ENCODE results near the gene FADS3. TPM values are rescaled to one million over a fixed set of nuclear protein-coding genes. Genes with fewer than 3 reads are reported as not detected.

Gene FADS3
- total and polyA plus RNA-seq, 2 donors from 2014 or later: 20.5 to 58.2 TPM

DNA sequence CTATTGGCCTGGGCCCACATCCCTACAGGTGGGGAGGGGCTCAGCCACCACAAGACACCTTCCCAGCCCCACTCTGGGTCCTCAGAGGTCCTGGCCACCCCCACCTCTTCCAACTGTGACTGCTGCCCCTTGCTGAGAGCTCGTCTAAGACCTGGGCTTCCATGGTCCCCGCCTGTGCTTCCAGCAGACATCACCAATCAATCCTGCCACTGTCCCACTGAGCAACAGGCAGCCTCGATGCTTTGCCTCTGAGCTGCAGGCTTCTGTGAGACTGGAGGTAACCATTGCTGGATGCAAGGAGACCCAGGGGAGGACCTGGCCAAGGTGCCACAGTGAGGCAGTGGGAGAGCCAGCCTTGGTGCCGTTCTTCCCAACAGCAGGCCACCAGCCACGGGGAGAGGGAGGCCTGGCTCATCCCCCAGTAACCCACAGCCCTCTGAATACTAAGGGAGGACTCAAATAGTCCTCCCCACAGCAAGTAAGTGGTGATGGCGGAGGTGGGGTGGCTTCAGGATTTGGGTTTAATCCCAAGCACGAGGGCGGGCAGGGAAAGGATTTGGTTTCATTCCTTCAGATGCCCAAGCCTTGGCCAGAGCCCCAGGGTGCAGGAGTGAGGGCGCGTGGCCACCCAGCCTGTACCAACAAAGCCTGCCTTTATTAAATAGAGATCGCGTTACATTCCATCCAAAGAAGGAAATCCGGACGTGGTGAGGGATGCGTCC lies 5.5 kb upstream of the FADS3 start:
- H3K36me3 ChIP-seq (ENCODE audit: control insufficient read depth in 2 of 3, insufficient read depth in 3 of 3, low read length in 3 of 3): peaks cover 0 to 8% (median 0%) of the 10 kb centered on the region in 3 donors
- TF ChIP-seq, protein P1, sequence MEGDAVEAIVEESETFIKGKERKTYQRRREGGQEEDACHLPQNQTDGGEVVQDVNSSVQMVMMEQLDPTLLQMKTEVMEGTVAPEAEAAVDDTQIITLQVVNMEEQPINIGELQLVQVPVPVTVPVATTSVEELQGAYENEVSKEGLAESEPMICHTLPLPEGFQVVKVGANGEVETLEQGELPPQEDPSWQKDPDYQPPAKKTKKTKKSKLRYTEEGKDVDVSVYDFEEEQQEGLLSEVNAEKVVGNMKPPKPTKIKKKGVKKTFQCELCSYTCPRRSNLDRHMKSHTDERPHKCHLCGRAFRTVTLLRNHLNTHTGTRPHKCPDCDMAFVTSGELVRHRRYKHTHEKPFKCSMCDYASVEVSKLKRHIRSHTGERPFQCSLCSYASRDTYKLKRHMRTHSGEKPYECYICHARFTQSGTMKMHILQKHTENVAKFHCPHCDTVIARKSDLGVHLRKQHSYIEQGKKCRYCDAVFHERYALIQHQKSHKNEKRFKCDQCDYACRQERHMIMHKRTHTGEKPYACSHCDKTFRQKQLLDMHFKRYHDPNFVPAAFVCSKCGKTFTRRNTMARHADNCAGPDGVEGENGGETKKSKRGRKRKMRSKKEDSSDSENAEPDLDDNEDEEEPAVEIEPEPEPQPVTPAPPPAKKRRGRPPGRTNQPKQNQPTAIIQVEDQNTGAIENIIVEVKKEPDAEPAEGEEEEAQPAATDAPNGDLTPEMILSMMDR (IDR thresholded peaks at IDR 0.05; ENCODE audit: borderline replicate concordance, extremely low read depth, insufficient read depth): no peak
- no peaks in the 10 kb centered on the region for H3K27me3 ChIP-seq (ENCODE audit: control insufficient read depth, insufficient read depth, low read length)
- H3K4me3 ChIP-seq (ENCODE audit: low read length in 3 of 3): no peak overlapping the region
- FAIRE-seq (no peak), DNase-seq (no peak)
- intact Hi-C loops (cut with DNase I): loop anchor here (5.0 kb wide), 1 partner anchor 185 kb away; no protein-coding TSS in a partner anchor
- H3K9me3 ChIP-seq (ENCODE audit: control insufficient read depth in 2 of 3, insufficient read depth in 1 of 3, low read length in 3 of 3): no peaks in the 10 kb centered on the region
- no peak overlapping the region for H3K9ac ChIP-seq (ENCODE audit: low read length in 3 of 3)
- no peak overlapping the region for H3K27ac ChIP-seq (ENCODE audit: low read depth in 2 of 2, low read length in 2 of 2)
- H3K4me1 ChIP-seq (ENCODE audit: control insufficient read depth in 2 of 3, insufficient read depth in 2 of 3, low read depth in 1 of 3, low read length in 3 of 3): peaks cover 0 to 3% (median 0%) of the 10 kb centered on the region in 3 donors

DNA sequence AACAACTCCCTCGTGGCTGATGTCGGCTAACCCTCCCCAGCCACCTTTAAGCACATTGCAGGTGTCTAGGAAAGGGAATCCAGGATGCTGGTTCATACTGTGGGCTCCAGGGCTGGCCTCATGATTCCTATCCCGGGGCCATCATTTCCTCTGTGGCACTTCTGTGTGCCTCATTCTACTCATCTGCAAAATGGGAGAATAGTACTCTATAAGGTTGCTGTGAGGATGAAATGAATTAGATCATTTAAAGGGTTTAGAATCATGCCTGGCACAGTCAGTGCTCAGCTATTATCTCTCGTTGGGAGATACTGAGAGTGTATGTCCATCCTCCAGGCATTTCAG lies 4.3 kb upstream of the FADS3 start:
- intact Hi-C loops (cut with DNase I): loop anchor here (5.0 kb wide), 1 partner anchor 187 kb away; no protein-coding TSS in a partner anchor

DNA sequence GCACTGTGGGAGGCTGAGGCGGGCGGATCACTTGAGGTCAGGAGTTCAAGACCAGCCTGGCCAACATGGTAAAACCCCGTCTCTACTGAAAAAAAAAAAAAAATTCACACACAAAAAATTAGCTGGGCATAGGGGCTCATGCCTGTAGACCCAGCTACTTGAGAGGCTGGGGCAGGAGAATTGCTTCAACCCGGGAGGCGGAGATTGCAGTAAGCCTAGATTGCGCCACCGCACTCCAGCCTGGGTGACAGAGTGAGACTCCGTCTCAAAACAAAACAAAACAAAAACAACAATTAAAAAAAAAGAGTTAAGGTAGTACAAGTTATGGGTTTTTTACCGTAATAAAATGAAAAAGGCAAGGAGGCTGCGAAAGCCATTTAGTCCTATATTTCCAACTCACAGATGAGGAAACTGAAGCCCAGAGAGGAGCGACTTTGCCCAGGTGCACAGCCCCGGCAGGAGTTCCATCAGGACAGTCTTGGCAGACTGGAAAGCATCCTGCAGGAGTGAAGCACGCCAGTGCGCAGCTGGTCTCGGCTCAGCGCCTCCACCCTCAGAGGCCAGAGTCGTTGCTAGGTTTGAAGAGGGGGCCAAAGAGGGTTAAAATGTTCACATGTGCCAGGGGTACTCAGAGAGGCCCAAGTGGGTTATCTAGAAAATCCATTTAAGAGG lies 3.8 kb upstream of the FADS3 start:
- H3K4me3 ChIP-seq (ENCODE audit: low read length in 3 of 3): no peak overlapping the region
- H3K27me3 ChIP-seq (ENCODE audit: control insufficient read depth, insufficient read depth, low read length): no peaks in the 10 kb centered on the region
- no peak for FAIRE-seq
- intact Hi-C loops (cut with DNase I): loop anchor here (5.0 kb wide), 1 partner anchor 187 kb away; no protein-coding TSS in a partner anchor
- TF ChIP-seq, protein P1 (IDR thresholded peaks at IDR 0.05; ENCODE audit: borderline replicate concordance, extremely low read depth, insufficient read depth): no peak
- DNase-seq: no peak
- peaks cover 0 to 8% (median 0%) of the 10 kb centered on the region in 3 donors for H3K36me3 ChIP-seq (ENCODE audit: control insufficient read depth in 2 of 3, insufficient read depth in 3 of 3, low read length in 3 of 3)
- H3K9me3 ChIP-seq (ENCODE audit: control insufficient read depth in 2 of 3, insufficient read depth in 1 of 3, low read length in 3 of 3): no peaks in the 10 kb centered on the region
- H3K4me1 ChIP-seq (ENCODE audit: control insufficient read depth in 2 of 3, insufficient read depth in 2 of 3, low read depth in 1 of 3, low read length in 3 of 3): peaks cover 0 to 9% (median 8%) of the 10 kb centered on the region in 3 donors
- no peak overlapping the region for H3K9ac ChIP-seq (ENCODE audit: low read length in 3 of 3)
- H3K27ac ChIP-seq (ENCODE audit: low read depth in 2 of 2, low read length in 2 of 2): no peak overlapping the region

More for the DNA sequence above, 4.3 kb upstream of the FADS3 start:
- FAIRE-seq (no peak), DNase-seq (no peak)
- Histone ChIP-seq H3K36me3 (ENCODE audit: control insufficient read depth in 2 of 3, insufficient read depth in 3 of 3, low read length in 3 of 3) (peaks cover 0 to 8% (median 0%) of the 10 kb centered on the region in 3 donors), H3K4me1 (ENCODE audit: control insufficient read depth in 2 of 3, insufficient read depth in 2 of 3, low read depth in 1 of 3, low read length in 3 of 3) (peaks cover 0 to 4% (median 3%) of the 10 kb centered on the region in 3 donors), H3K27ac (ENCODE audit: low read depth in 2 of 2, low read length in 2 of 2) (no peak overlapping the region), H3K4me3 (ENCODE audit: low read length in 3 of 3) (no peak overlapping the region), H3K27me3 (ENCODE audit: control insufficient read depth, insufficient read depth, low read length) (no peaks in the 10 kb centered on the region), H3K9ac (ENCODE audit: low read length in 3 of 3) (no peak overlapping the region), H3K9me3 (ENCODE audit: control insufficient read depth in 2 of 3, insufficient read depth in 1 of 3, low read length in 3 of 3) (no peaks in the 10 kb centered on the region)
- TF ChIP-seq, protein P1 (IDR thresholded peaks at IDR 0.05; ENCODE audit: borderline replicate concordance, extremely low read depth, insufficient read depth): no peak

Measured in kidney (tissue), 14 donors.